OCI-LY3 (cell line): ENCODE results near the gene CFP.

Experiments
- EZH2phosphoT487 ChIP-seq: fragments of 200-600 bp; shearing (Covaris generic); IDR thresholded peaks from 2 replicates; pipeline ENCODE4 v1.6.1; 2018; ENCODE audit warnings: antibody characterized with exemption, mixed run types, low read depth
- TF ChIP-seq, protein P1 (sequence below): fragments of 200-600, 300-600 bp; sonication (generic); IDR thresholded peaks from 2 replicates; pipeline ENCODE4 v1.5.1; 2014; ENCODE audit warnings: antibody characterized with exemption, low read length, low read depth

DNA sequence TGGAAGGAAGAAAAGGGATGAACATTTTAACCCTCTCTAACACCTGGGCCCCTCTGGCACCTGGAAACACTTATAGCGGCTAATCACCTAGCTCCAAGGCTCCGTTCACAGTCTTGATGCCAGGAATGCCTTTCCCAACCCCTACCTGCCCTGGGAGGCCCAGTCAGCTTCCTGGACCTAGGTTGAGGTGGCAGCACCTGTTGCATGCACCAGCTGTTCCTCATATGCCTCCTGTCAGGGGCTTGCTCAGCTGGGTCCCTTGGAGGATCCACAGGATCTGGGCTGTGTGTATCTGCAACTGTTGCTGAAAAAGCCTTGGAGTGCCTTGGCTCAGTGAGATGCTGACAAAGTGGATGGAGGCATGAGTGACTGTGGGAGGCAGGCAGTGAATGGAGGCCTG, 4.4 kb downstream of the CFP start:
- TF ChIP-seq, protein P1, sequence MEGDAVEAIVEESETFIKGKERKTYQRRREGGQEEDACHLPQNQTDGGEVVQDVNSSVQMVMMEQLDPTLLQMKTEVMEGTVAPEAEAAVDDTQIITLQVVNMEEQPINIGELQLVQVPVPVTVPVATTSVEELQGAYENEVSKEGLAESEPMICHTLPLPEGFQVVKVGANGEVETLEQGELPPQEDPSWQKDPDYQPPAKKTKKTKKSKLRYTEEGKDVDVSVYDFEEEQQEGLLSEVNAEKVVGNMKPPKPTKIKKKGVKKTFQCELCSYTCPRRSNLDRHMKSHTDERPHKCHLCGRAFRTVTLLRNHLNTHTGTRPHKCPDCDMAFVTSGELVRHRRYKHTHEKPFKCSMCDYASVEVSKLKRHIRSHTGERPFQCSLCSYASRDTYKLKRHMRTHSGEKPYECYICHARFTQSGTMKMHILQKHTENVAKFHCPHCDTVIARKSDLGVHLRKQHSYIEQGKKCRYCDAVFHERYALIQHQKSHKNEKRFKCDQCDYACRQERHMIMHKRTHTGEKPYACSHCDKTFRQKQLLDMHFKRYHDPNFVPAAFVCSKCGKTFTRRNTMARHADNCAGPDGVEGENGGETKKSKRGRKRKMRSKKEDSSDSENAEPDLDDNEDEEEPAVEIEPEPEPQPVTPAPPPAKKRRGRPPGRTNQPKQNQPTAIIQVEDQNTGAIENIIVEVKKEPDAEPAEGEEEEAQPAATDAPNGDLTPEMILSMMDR, result no peak
- TF ChIP-seq EZH2phosphoT487, result no peak
